Calu3 (cell line): ENCODE results near the gene FN3KRP. TPM values are rescaled to one million over a fixed set of nuclear protein-coding genes. Genes with fewer than 3 reads are reported as not detected.
"Not testable (repeated sequence)": the region's sequence is repeated elsewhere in the genome, so short reads cannot be mapped to it uniquely, and the experiment has no call there.

Source experiments
- BruUV-seq: library from RNA; stranded (reverse); fragments of 400-500 nt; replicated peaks from 2 replicates; lab custom pipeline; 2021; lab: Mats Ljungman, UMichigan
- CTCF ChIA-PET: fragments of 300-600 bp; sonication (Branson Sonifier 250); formaldehyde crosslinking; loops from one replicate; lab custom pipeline; 2022; ENCODE audit warnings: antibody characterized with exemption; lab: Charles Lee
- DNase-seq: peaks from one replicate; pipeline ENCODE4 v3.0.0; 2022
- H3K27ac Mint-ChIP-seq: one replicate; pipeline ENCODE4 v1.8.0; 2022; ENCODE audit warnings: mixed read lengths; ENCODE audit not compliant: unreplicated experiment
- H3K27me3 Mint-ChIP-seq: one replicate; pipeline ENCODE4 v1.8.0; 2022; ENCODE audit warnings: mixed read lengths; ENCODE audit not compliant: unreplicated experiment
- H3K36me3 Mint-ChIP-seq: one replicate; pipeline ENCODE4 v1.8.0; 2022; ENCODE audit warnings: mild to moderate bottlenecking, moderate library complexity, mixed read lengths; ENCODE audit not compliant: insufficient read depth, unreplicated experiment
- H3K4me1 Mint-ChIP-seq: one replicate; pipeline ENCODE4 v1.8.0; 2022; ENCODE audit warnings: mild to moderate bottlenecking, low read depth, mixed read lengths; ENCODE audit not compliant: unreplicated experiment
- H3K4me3 Mint-ChIP-seq: one replicate; pipeline ENCODE4 v1.8.0; 2022; ENCODE audit warnings: mild to moderate bottlenecking, low read depth, moderate library complexity, mixed read lengths; ENCODE audit not compliant: unreplicated experiment
- H3K9me3 Mint-ChIP-seq: one replicate; pipeline ENCODE4 v1.8.0; 2022; ENCODE audit warnings: low read depth, mixed read lengths; ENCODE audit not compliant: unreplicated experiment
- intact Hi-C: fragments of 100-400 bp; cut with micrococcal nuclease; formaldehyde crosslinking; loops from one replicate; pipeline ENCODE4 v1.10.0; 2022; ENCODE audit not compliant: unreplicated experiment
- total RNA-seq: library from RNA; stranded (reverse); gene quantifications from 2 replicates; pipeline ENCODE4 v1.2.3, GENCODE V29; 2022
- TF ChIP-seq, protein P1 (sequence below): fragments of 200-600 bp; IDR thresholded peaks from one replicate; pipeline ENCODE4 v1.8.0; 2022; ENCODE audit warnings: antibody characterized with exemption; ENCODE audit not compliant: unreplicated experiment

The FN3KRP gene
- total RNA-seq, 1 experiment from 2014 or later, result 49.9 TPM

DNA sequence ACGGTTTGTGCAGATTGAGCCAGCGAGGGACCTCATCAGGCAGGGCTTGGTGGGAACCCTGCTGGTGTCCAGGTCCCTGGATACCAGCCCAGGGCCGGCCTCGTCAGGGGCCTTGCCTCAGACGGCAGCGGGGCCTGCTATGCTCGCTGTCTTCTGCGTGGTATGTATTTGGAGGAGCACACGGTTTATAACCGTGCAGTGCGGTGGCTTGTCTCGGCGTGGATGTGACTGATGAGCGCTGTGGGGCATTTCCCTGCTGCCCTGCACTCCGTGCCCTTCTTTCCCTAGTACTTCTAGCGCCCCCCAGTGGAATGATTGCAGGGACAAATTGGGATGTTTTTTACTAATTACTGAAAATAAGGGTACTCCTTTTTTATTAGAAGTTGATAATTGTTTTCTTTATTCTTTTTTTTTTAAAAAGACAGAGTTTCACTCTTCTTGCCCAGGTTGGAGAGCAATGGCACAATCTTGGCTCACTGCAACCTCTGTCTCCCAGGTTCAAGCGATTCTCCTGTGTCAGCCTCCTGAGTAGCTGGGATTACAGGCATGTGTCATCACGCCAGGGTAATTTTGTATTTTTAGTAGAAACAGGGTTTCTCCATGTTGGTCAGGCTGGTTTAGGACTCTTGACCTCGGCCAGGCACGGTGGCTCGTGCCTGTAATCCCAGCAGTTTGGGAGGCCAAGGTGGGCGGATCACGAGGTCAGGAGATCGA, 50.7 kb downstream of the FN3KRP start:
- intact Hi-C loops, result loop anchor here (5.0 kb wide), 1 partner anchor 100 kb away; no protein-coding TSS in a partner anchor
- TF ChIP-seq, protein P1, sequence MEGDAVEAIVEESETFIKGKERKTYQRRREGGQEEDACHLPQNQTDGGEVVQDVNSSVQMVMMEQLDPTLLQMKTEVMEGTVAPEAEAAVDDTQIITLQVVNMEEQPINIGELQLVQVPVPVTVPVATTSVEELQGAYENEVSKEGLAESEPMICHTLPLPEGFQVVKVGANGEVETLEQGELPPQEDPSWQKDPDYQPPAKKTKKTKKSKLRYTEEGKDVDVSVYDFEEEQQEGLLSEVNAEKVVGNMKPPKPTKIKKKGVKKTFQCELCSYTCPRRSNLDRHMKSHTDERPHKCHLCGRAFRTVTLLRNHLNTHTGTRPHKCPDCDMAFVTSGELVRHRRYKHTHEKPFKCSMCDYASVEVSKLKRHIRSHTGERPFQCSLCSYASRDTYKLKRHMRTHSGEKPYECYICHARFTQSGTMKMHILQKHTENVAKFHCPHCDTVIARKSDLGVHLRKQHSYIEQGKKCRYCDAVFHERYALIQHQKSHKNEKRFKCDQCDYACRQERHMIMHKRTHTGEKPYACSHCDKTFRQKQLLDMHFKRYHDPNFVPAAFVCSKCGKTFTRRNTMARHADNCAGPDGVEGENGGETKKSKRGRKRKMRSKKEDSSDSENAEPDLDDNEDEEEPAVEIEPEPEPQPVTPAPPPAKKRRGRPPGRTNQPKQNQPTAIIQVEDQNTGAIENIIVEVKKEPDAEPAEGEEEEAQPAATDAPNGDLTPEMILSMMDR, result peak; percentile 65
- Mint-ChIP-seq H3K27me3 (no peaks in the 10 kb centered on the region), H3K27ac (no peak overlapping the region), H3K9me3 (no peaks in the 10 kb centered on the region), H3K36me3 (peaks cover 30% of the 10 kb centered on the region), H3K4me1 (no peaks in the 10 kb centered on the region), H3K4me3 (no peak overlapping the region)
- CTCF ChIA-PET, result interaction anchor here (2.2 kb wide), 1 partner anchor 98 kb away, joined by 6 read pairs; no protein-coding TSS in a partner anchor
- DNase-seq, result peak; percentile 74
- BruUV-seq, result no TSS peak

GRCh38 chr17:82769041-82769440, 52.5 kb downstream of the FN3KRP start:
- Mint-ChIP-seq H3K27ac (no peak overlapping the region), H3K36me3 (peaks cover 26% of the 10 kb centered on the region), H3K27me3 (no peaks in the 10 kb centered on the region), H3K4me3 (no peak overlapping the region), H3K4me1 (no peaks in the 10 kb centered on the region), H3K9me3 (no peaks in the 10 kb centered on the region)
- CTCF ChIA-PET, result no interaction called here
- BruUV-seq, result no TSS peak
- intact Hi-C loops, result loop anchor here (5.0 kb wide), 1 partner anchor 102 kb away; no protein-coding TSS in a partner anchor
- DNase-seq, result no peak
- TF ChIP-seq, protein P1, result no peak

- Mint-ChIP-seq H3K9me3 (peaks cover under 1% of the 10 kb centered on the region), H3K27me3 (no peaks in the 10 kb centered on the region), H3K36me3 (peaks cover 26% of the 10 kb centered on the region), H3K4me3 (no peak overlapping the region), H3K27ac (no peak overlapping the region), H3K4me1 (peaks cover 1% of the 10 kb centered on the region)
- peak; percentile 8 for DNase-seq
- TF ChIP-seq, protein P1, result no peak
- CTCF ChIA-PET, result no interaction called here
- intact Hi-C loops, result no loop called here
- BruUV-seq, result no TSS peak
Observed at GRCh38 chr17:82772026-82772425, 55.5 kb downstream of the FN3KRP start.

DNA sequence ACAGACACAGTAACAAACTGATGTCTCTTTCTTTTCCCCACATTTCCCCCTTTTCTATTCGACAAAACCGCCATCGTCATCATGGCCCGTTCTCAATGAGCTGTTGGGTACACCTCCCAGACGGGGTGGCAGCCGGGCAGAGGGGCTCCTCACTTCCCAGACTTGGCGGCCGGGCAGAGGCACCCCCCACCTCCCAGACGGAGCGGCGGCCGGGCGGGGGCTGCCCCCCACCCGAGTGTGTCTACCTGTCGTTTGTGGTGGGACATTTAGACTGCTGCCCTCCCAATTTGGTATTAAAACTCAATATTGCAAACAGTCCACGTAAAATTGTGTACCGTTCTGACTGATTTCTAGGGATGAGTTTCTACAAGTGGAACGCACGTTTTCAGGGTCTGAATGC, 58.0 kb downstream of the FN3KRP start:
- DNase-seq, H3K4me3 Mint-ChIP-seq, BruUV-seq, CTCF ChIA-PET, H3K9me3 Mint-ChIP-seq, H3K27ac Mint-ChIP-seq, intact Hi-C loops, H3K27me3 Mint-ChIP-seq, H3K4me1 Mint-ChIP-seq: not testable (repeated sequence)
- peaks cover 20% of the 10 kb centered on the region for H3K36me3 Mint-ChIP-seq
